GM19099 (cell line): ENCODE measurements around the gene UBE2G2.

Source experiments
- POLR2A ChIP-seq: IDR thresholded peaks from 3 replicates; pipeline ENCODE4 v1.6.1; 2011; ENCODE audit warnings: low read depth; ENCODE audit not compliant: insufficient read length; ENCODE audit errors: extremely low read depth

Gene UBE2G2

DNA sequence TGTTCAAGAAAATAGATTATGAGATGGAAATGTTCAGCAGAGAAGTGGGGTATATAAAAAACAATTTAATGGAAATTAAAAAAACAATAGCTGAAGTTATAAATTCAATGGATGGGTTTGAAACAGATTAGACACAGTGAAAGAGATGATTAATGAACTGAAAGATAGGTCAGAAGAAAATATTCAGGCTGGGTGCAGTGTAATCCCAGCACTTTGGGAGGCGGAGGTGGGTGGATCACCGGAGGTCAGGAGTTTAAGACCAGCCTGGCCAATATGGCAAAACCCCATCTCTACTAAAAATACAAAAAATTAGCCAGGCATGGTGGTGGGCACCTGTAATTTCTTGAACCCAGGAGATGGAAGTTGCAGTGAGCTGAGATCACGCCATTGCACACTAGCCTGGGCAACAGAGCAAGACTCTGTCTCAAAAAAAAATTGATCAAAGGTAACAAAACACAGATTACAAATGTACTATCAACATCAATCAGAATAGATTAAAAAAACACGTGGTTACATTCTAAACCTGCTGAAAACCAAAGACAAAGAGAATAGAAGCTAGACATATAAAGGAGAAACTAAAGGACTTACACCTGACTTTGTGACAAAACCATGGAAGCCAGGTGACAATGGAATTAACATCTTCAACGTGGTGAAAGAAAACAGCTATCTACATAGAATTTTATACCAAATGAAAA lies 21.0 kb upstream of the UBE2G2 start:
- no peak for TF ChIP-seq POLR2A

DNA sequence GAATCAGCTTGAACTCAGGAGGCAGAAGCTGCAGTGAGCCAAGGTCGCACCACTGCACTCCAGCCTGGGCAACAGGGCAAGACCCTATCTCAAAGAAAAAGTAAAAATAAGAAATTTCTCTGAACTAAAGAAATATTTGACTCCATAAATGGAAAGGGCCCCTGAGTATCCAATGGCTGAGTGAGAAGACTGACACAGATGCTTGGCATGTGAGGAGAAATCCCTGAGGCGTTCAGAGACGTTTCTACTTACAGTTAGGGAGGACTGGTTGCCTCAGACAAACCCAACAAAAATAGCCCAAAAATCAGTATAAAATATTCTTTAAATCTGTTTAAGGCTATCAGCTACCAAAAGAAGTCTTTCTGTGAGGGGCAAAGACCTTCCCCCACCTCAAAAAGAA lies 19.2 kb upstream of the UBE2G2 start:
- no peak for TF ChIP-seq POLR2A

GRCh38 chr21:44819283-44820243 lies 17.9 kb upstream of the UBE2G2 start:
- TF ChIP-seq POLR2A, result no peak

- TF ChIP-seq POLR2A, result no peak
Observed at GRCh38 chr21:44818640-44819011, 17.0 kb upstream of the UBE2G2 start.

- TF ChIP-seq POLR2A, result peak; percentile 89
Observed at GRCh38 chr21:44817914-44818639, 16.5 kb upstream of the UBE2G2 start, which contains the start of gene SUMO3. TSS of gene SUMO3 (minus strand) at chr21:44818062. CDS start at chr21:44817968, 94 bp downstream.

DNA sequence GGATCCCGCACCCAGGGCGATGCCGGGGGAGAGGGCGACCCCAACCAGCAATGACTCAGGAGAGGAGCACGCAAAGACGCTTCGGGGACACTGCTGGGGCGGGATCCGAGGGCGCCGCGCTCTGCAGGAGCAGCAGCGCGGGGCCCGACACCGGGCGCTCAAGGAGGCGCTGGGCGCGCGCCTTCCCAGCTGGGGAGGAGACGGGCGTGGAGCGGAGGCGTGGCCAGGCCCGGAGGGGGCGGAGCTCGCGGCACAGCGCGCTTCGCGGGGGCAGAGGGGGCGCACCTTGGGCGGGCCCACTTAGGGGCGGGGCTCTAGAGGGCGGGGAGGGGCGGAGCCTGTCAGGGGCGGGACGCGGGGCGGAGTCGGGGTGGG lies 15.9 kb upstream of the UBE2G2 start:
- TF ChIP-seq POLR2A, result no peak

GRCh38 chr21:44816761-44817505 lies 15.3 kb upstream of the UBE2G2 start:
- no peak for TF ChIP-seq POLR2A

- no peak for TF ChIP-seq POLR2A
Observed at GRCh38 chr21:44815852-44816628, 14.4 kb upstream of the UBE2G2 start.

- TF ChIP-seq POLR2A, result no peak
Observed at GRCh38 chr21:44815225-44815624, 13.6 kb upstream of the UBE2G2 start.

DNA sequence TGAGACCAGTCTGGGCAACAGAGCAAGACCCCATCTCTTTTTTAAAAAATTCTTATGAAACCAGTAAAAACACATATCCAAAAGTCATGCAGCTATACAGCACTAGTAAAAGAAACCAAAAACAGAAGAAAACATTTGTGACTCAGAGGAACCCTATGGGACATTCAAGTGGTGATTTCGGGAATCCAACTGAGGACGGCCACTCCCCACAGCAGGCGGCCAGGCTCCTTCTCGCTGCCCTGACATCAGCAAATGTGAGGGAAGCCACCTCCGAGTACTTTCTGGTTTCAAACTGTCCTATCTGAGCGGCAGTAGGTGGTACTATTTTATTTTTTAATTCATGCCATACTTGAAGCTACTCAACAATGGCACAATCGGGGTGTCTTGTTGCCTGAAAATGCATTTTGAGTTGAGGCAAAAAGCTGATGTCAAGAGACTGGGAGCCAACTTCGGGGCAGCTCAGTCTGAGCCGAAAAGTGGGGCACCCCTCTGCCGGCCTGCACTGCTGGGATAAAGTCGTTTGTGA lies 12.9 kb upstream of the UBE2G2 start:
- no peak for TF ChIP-seq POLR2A

DNA sequence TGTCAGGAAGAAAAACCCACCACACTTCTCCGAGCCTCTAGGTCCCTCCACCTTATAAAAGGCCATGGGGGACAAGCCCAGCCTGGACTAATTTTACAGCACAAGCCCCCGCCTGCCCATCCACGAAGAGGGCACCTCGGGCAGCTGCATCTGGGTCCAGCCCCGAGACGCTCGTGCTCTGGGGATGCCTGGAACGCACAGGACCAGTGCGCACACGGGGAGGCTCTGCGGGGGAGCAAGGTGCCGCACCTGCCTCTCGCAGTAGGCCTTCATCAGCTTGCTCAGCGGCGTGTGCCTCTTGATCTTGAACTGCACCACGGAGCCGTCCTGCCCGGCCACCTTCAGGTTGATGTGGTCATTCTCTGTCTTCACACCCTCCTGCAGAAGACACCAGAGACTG lies 12.1 kb upstream of the UBE2G2 start:
- TF ChIP-seq POLR2A, result no peak

DNA sequence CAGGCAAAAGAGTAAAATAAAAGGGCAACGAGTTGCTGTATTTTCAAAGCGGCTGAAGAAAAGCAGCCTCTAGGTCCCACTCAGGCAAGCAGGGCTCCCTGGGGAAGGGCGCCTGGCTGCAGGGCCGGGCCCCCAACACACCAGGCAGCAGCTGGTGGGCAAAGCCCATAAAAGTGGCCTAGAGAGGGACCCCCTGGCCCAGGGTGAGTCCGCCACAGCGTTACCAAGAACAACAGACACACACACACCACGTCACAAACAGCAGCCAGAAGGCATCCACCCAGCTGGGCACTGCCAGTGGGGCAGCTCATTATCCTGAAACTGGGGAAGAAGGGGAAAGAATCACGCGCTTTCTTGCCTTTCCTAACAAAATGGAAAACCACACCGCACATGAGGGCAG lies 11.5 kb upstream of the UBE2G2 start:
- no peak for TF ChIP-seq POLR2A

- no peak for TF ChIP-seq POLR2A
Observed at GRCh38 chr21:44812640-44813039, 11.0 kb upstream of the UBE2G2 start.

GRCh38 chr21:44810779-44811178 lies 9.2 kb upstream of the UBE2G2 start:
- no peak for TF ChIP-seq POLR2A
